B cell (primary cell): ENCODE measurements around the gene MAP4K5. TPM values are rescaled to one million over a fixed set of nuclear protein-coding genes. Genes with fewer than 3 reads are reported as not detected.

Experiments used
- ATAC-seq: fragments of 200-7000 bp; cut with Tn5 transposase; one replicate; pipeline ENCODE4 v1.10.0; 2021; ENCODE audit warnings: low read depth, mild to moderate bottlenecking, moderate number of reproducible peaks, moderate library complexity
- CTCF ChIA-PET: fragments of 350-600 bp; sonication (Branson Sonifier 250); formaldehyde crosslinking; loops from one replicate; lab custom pipeline; 2021; ENCODE audit warnings: antibody characterized with exemption, inconsistent platforms; lab: Charles Lee
- POLR2A ChIA-PET: fragments of 350-600 bp; sonication (Branson Sonifier 250); formaldehyde crosslinking; loops from one replicate; lab custom pipeline; 2021; ENCODE audit warnings: antibody characterized with exemption; lab: Charles Lee
- DNase-seq: peaks from one replicate; pipeline ENCODE4 v3.0.0; 2013
- H2AFZ ChIP-seq: 2 replicates; pipeline ENCODE4 v1.6.1; 2012; ENCODE audit warnings: mild to moderate bottlenecking, low read depth, low read length; ENCODE audit not compliant: insufficient read depth, poor library complexity, severe bottlenecking
- H3K27ac ChIP-seq, 2 donors: 1 replicate in 1 of 2; 2 replicates in 1 of 2; pipeline ENCODE4 v1.5.1; 2012 to 2013; ENCODE audit warnings: low read length in 2 of 2, mild to moderate bottlenecking in 2 of 2, moderate library complexity in 1 of 2
- H3K27me3 ChIP-seq, 4 experiments: fragments of 200-600 bp in 1 of 4; sonication (generic) in 1 of 4; replicated peaks in 1 of 4; 1 replicate in 2 of 4; 2 replicates in 2 of 4; pipeline versions ENCODE4 v1.6.1 to v1.7.0; 2013 to 2016; ENCODE audit warnings: low read length in 3 of 4, mild to moderate bottlenecking in 2 of 4, mixed read lengths in 1 of 4, moderate library complexity in 1 of 4; ENCODE audit not compliant: insufficient read depth in 4 of 4, control insufficient read depth in 3 of 4; ENCODE audit errors: control extremely low read depth in 1 of 4
- H3K36me3 ChIP-seq, 2 experiments: replicated peaks in 1 of 2; 1 replicate in 1 of 2; 2 replicates in 1 of 2; pipeline versions ENCODE4 v1.6.1 to v1.7.1; 2013; ENCODE audit warnings: low read length in 1 of 2; ENCODE audit not compliant: insufficient read depth in 2 of 2, control insufficient read depth in 1 of 2; ENCODE audit errors: control extremely low read depth in 1 of 2, extremely low read depth in 1 of 2
- H3K4me1 ChIP-seq, 2 donors: fragments of 200-600 bp in 1 of 2; sonication (generic) in 1 of 2; 1 replicate in 1 of 2; 2 replicates in 1 of 2; pipeline versions ENCODE4 v1.5.1 to v1.6.1; 2013 to 2017; ENCODE audit warnings: low read length in 2 of 2; ENCODE audit not compliant: control insufficient read depth in 2 of 2, insufficient read depth in 2 of 2
- H3K4me2 ChIP-seq: replicated peaks from 2 replicates; pipeline ENCODE3; 2012; ENCODE audit warnings: mild to moderate bottlenecking, low read depth, low read length; ENCODE audit not compliant: poor library complexity, severe bottlenecking
- H3K4me3 ChIP-seq, 5 experiments: fragments of 200-600 bp in 1 of 5; sonication (generic) in 1 of 5; 1 replicate in 3 of 5; 2 replicates in 2 of 5; pipeline versions ENCODE4 v1.5.1 to v1.7.0; 2011 to 2016; ENCODE audit warnings: low read length in 4 of 5, mild to moderate bottlenecking in 4 of 5, low read depth in 2 of 5, control low read depth in 1 of 5, moderate library complexity in 1 of 5; ENCODE audit not compliant: insufficient read depth in 1 of 5; ENCODE audit errors: control extremely low read depth in 1 of 5, extremely low read depth in 1 of 5
- H3K79me2 ChIP-seq: fragments of 200-600 bp; sonication (generic); one replicate; pipeline ENCODE4 v1.6.0; 2016; ENCODE audit warnings: low read length; ENCODE audit not compliant: control insufficient read depth, insufficient read depth
- H3K9ac ChIP-seq: fragments of 200-600 bp; sonication (generic); 2 replicates; pipeline ENCODE4 v1.6.1; 2017; ENCODE audit warnings: mild to moderate bottlenecking, low read length, moderate library complexity
- H3K9me3 ChIP-seq, 3 donors: one replicate each; pipeline versions ENCODE4 v1.6.1 to v1.7.1; 2013; ENCODE audit warnings: low read length in 2 of 3; ENCODE audit not compliant: control insufficient read depth in 2 of 3, insufficient read depth in 1 of 3; ENCODE audit errors: control extremely low read depth in 1 of 3
- H4K20me1 ChIP-seq: 2 replicates; pipeline ENCODE4 v1.6.0; 2012; ENCODE audit warnings: mild to moderate bottlenecking, low read length; ENCODE audit not compliant: insufficient read depth, control insufficient read depth, poor library complexity, severe bottlenecking
- H3K27ac Mint-ChIP-seq: one replicate; pipeline ENCODE4 v1.8.0; 2021; ENCODE audit warnings: mixed read lengths
- H3K27me3 Mint-ChIP-seq: one replicate; pipeline ENCODE4 v1.8.0; 2021; ENCODE audit warnings: mixed read lengths
- H3K4me1 Mint-ChIP-seq: one replicate; pipeline ENCODE4 v1.8.0; 2021; ENCODE audit warnings: mixed read lengths
- H3K4me3 Mint-ChIP-seq: one replicate; pipeline ENCODE4 v1.8.0; 2021; ENCODE audit warnings: mixed read lengths
- H3K9me3 Mint-ChIP-seq: one replicate; pipeline ENCODE4 v1.8.0; 2022; ENCODE audit warnings: mixed read lengths; ENCODE audit not compliant: insufficient read depth
- EZH2 ChIP-seq: IDR thresholded peaks from 2 replicates; pipeline ENCODE4 v1.6.1; 2012; ENCODE audit warnings: borderline replicate concordance, low read depth, mild to moderate bottlenecking, moderate library complexity, low read length; ENCODE audit not compliant: insufficient read depth, poor library complexity, severe bottlenecking
- intact Hi-C: fragments of 100-400 bp; cut with micrococcal nuclease; formaldehyde crosslinking; loops from one replicate; pipeline ENCODE4 v1.10.0; 2022
- polyA plus RNA-seq: library from polyadenylated mRNA; depleted of rRNA; stranded (reverse); fragments of >200 nt; gene quantifications from 2 replicates; pipeline ENCODE4 v1.2.3, GENCODE V29; 2012
- total RNA-seq, 2 donors: library from RNA; stranded (reverse); fragments of 120-200 nt in 1 of 2; gene quantifications; 1 replicate in 1 of 2; 2 replicates in 1 of 2; pipeline versions ENCODE4 v1.2.3 to v1.2.4, GENCODE V29; 2013 to 2022
- TF ChIP-seq, protein P1 (sequence below): fragments of 200-600 bp; IDR thresholded peaks from one replicate; pipeline ENCODE4 v1.8.0; 2022; ENCODE audit warnings: antibody characterized with exemption, mild to moderate bottlenecking

The MAP4K5 gene
- total and polyA plus RNA-seq, 2 donors (not counting 1 experiment from before 2014, with no cell fraction given), result 14.1 to 60.0 TPM

- intact Hi-C loops, result loop anchor here (10.0 kb wide), 1 partner anchor 1793 kb away; no protein-coding TSS in a partner anchor
- Histone ChIP-seq H3K27ac (no peak overlapping the region), H4K20me1 (no peaks in the 10 kb centered on the region), H3K27me3 (no peaks in the 10 kb centered on the region), H3K4me1 (no peaks in the 10 kb centered on the region), H3K79me2 (no peaks in the 10 kb centered on the region), H2AFZ (no peak overlapping the region), H3K4me2 (no peak overlapping the region), H3K36me3 (no peaks in the 10 kb centered on the region), H3K9ac (no peak overlapping the region), H3K9me3 (no peaks in the 10 kb centered on the region), H3K4me3 (no peak overlapping the region)
- ChIA-PET POLR2A (no interaction called here), CTCF (no interaction called here)
- TF ChIP-seq, protein P1, sequence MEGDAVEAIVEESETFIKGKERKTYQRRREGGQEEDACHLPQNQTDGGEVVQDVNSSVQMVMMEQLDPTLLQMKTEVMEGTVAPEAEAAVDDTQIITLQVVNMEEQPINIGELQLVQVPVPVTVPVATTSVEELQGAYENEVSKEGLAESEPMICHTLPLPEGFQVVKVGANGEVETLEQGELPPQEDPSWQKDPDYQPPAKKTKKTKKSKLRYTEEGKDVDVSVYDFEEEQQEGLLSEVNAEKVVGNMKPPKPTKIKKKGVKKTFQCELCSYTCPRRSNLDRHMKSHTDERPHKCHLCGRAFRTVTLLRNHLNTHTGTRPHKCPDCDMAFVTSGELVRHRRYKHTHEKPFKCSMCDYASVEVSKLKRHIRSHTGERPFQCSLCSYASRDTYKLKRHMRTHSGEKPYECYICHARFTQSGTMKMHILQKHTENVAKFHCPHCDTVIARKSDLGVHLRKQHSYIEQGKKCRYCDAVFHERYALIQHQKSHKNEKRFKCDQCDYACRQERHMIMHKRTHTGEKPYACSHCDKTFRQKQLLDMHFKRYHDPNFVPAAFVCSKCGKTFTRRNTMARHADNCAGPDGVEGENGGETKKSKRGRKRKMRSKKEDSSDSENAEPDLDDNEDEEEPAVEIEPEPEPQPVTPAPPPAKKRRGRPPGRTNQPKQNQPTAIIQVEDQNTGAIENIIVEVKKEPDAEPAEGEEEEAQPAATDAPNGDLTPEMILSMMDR, result no peak
- TF ChIP-seq EZH2, result no peak
- Mint-ChIP-seq H3K4me3 (no peak overlapping the region), H3K27me3 (peaks cover 6% of the 10 kb centered on the region), H3K4me1 (no peaks in the 10 kb centered on the region), H3K27ac (no peak overlapping the region), H3K9me3 (no peaks in the 10 kb centered on the region)
- ATAC-seq (no peak), DNase-seq (no peak)
Observed at GRCh38 chr14:50577982-50578381, 45.6 kb upstream of the MAP4K5 start.

DNA sequence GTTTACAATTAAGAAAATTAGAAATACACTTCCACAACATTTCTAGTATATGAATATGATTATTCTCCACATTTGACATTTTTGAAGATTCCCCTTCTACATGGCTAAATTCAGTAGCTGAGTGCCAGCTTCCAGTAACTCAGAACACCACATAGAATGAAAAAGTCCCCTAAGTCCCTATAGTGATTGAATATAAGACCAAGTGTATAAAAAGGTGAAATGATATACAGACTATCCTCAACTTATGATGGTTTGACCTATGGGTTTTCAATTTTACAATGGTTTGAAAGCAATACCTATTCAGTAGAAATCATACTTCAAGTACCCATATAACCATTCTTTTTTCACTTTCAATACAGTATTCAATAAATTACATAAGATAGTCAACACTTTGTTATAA, 43.4 kb upstream of the MAP4K5 start:
- ATAC-seq, result no peak
- H3K4me1 Mint-ChIP-seq, result no peaks in the 10 kb centered on the region
- DNase-seq, result no peak

More for the DNA sequence above, 43.4 kb upstream of the MAP4K5 start:
- H3K9me3 ChIP-seq, result peaks cover 4 to 5% (median 4%) of the 10 kb centered on the region in 3 donors
- H3K4me1 ChIP-seq, result no peaks in the 10 kb centered on the region
- POLR2A ChIA-PET, result no interaction called here
- no peak overlapping the region for H3K27ac Mint-ChIP-seq
- no peaks in the 10 kb centered on the region for H3K9me3 Mint-ChIP-seq
- peaks cover 6% of the 10 kb centered on the region for H3K27me3 Mint-ChIP-seq
- no peak overlapping the region for H3K4me2 ChIP-seq
- intact Hi-C loops, result loop anchor here (10.0 kb wide), 1 partner anchor 1791 kb away; no protein-coding TSS in a partner anchor
- no peak overlapping the region for H3K4me3 Mint-ChIP-seq
- H3K4me3 ChIP-seq, result no peak overlapping the region
- no peak overlapping the region for H3K9ac ChIP-seq
- CTCF ChIA-PET, result no interaction called here
- no peak overlapping the region for H3K27ac ChIP-seq
- no peaks in the 10 kb centered on the region for H4K20me1 ChIP-seq
- no peak for TF ChIP-seq EZH2
- TF ChIP-seq, protein P1, result no peak
- H3K27me3 ChIP-seq, result no peaks in the 10 kb centered on the region
- H3K36me3 ChIP-seq, result no peaks in the 10 kb centered on the region
- H2AFZ ChIP-seq, result no peak overlapping the region
- H3K79me2 ChIP-seq, result no peaks in the 10 kb centered on the region
